Inflammatory macrophage treated with lipopolysaccharide for 4 hours (primary cell): ENCODE measurements around the gene VEGFA.
A peak's percentile ranks its signal among the peaks of the same experiment; 100 is the strongest.

Experiments
- DNase-seq: peaks from one replicate; pipeline ENCODE4 v3.0.0-alpha.2; 2020

Gene VEGFA

DNA sequence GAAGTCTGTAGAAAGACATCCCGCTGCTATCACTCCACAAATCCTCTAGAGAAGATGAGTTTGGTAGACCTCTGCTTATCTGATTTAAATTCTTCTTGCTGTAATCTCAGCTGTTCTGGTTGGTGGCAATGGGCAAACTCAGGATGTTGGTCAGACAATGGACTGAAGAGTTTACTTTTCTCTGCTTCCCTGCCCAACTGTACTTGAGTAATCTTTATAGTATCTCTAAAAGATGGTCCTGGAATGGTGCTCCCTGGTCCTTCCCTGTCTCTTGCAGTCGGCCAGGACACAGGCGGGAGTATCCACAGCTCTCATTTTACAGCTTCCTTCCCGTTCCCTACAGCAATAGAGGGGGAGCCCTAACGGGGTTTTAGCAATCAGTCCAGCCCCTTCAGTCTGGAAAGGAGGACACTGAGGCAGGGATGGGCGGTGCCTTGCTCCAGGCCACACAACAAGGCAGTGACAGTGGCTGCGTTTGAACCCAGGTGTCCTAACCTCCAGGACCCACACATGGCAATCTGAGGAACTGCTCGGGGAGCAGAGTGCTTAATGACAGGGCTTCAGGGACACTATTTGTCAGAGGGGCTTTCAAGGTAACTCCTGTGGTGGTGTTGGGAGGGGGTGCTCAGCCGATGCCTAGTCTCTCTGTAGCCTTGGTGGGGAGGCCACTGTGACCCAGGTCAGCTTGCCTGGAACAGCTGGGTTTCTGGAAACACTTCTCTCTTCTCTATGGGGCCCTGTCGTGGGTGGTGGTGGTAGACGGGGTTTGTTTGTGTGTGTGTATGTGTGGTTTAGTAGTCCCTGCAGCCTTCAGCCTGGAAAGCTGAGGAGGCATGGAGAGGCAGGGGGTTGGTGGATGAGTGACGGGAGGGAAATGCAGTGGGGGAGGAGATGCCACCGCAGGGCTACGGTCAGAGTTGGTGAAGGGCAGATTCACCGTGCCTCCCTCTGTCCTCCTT is 9.5 kb upstream of the VEGFA start:
- no peak for DNase-seq

DNA sequence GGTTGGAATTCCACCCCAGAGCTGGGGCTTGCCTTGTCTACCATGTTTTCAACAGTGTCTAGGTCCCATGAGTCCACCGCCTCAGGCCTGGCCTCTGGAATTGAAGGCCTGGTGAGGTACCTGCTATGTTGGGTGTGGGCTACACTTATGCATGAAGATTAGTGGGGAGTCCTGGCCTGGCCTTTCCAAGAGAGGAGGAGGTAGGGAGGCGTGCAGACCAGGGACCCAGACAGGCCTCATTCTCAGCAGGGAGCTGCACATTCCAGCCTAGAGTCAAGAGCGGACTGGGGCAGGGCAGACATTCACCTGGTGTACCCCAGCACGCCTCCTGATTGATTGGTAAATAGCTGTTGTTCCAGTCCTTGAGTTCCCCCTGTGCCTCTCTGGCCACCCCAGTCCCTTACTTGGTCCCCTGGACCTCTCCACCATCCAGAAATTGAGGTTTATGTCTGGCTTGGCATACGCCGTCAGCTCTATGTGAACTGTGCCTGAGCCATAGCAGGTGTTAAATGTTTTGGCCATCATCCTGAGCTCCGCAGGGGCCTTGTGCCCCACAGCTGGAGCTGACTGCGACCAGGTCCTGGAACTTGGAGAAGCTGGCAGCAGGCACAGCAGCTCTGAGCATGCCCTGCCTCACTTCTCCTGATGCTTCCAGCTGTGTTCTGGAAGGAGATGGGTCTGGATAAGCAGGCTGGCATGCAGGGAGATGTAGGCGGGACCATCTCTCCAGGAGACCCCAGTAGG is 8.2 kb upstream of the VEGFA start:
- DNase-seq, result no peak

GRCh38 chr6:43762410-43762768 is 7.6 kb upstream of the VEGFA start:
- no peak for DNase-seq

GRCh38 chr6:43762966-43763695 is 6.9 kb upstream of the VEGFA start:
- DNase-seq, result peak; percentile 70

DNA sequence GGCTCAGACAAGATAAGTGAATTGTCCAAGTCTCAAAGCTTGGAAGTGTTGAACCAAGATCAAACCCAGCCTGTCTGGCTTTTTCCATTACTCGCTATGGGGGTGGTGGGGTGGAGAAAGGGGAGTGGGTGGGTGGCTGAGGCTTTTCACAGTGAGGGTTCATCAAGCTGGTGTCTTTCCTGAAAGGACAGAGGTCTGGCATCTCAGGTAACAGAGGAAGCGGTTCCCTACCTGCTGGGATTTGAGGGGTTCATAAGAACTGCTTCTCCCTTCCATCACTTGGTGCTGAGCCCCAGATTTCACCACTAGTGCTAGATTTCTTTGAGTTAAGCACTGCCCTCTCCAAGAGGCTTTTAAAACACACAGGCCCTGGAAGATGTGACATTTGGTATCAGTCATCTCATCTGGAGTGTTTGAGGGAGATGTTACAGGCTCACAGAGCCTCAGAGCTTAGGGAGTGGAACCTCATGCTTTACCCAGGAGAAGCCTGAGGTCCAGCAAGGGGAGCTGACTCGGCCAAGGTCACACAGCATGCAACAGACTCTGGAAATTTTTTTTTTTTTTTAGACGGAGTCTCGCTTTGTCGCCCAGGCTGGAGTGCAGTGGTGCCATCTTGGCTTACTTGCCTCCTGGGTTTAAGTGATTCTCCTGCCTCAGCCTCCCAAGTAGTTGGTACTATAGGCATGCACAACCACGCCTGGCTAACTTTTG is 6.0 kb upstream of the VEGFA start:
- DNase-seq, result no peak

- no peak for DNase-seq
These were observed 5.2 kb upstream of the VEGFA start for GRCh38 chr6:43764772-43765171.

DNA sequence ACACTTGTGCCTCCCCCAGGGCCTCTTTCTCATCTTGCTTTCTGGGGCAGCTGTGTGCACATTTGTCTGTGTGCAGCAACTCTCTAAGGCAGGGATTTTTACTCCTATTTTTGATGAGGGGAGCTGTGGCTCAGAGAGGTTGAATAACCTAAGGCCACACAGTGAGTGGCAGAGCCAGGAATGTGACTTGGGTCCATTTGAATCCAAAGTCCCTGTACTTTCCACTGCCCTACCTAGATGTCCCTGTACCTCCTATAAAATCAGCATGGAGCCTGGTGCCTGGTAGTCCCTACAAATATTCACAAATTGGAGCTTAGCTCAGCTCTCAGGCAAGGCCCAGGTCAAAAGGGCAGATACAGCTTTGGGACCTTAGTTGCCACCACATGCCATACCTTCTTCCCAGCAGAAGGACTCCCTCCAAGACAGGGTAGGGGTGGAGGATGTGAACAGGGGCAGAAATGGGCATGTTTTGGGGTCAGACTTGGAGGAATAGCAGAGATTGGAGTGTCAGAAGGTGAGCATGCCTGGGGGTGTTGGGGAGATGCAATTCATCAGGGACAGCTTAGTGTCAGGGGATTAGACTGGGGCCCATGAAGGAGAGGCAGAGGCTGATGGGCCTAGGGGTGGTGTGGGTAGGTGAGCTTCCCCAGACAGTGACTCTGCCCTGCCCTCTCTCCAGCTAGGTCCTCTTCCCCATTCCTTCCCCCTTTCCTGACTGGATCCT is 4.1 kb upstream of the VEGFA start:
- DNase-seq, result no peak

DNA sequence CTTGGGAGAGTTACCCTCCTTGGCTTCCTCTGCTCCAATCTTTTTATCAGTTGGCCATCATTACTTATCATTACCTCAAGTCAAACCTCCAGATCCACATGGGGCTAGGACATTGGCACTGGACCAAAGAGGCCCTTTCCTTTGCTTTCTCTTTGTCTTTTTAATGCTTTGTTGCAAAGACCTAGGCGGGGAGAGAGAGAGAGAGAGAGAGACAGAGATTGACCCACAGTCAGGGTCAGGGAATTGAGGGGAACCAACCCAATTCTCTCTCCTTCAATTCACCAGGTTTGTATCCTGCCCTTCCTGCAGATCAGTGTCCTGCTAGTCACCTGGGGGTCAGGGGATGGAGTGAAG is 3.5 kb upstream of the VEGFA start:
- no peak for DNase-seq

- no peak for DNase-seq
These were observed 3.0 kb upstream of the VEGFA start for GRCh38 chr6:43766964-43767461.

- no peak for DNase-seq
These were observed 2.2 kb upstream of the VEGFA start for GRCh38 chr6:43767553-43768505.

GRCh38 chr6:43768506-43768860 is 1.5 kb upstream of the VEGFA start:
- no peak for DNase-seq

DNA sequence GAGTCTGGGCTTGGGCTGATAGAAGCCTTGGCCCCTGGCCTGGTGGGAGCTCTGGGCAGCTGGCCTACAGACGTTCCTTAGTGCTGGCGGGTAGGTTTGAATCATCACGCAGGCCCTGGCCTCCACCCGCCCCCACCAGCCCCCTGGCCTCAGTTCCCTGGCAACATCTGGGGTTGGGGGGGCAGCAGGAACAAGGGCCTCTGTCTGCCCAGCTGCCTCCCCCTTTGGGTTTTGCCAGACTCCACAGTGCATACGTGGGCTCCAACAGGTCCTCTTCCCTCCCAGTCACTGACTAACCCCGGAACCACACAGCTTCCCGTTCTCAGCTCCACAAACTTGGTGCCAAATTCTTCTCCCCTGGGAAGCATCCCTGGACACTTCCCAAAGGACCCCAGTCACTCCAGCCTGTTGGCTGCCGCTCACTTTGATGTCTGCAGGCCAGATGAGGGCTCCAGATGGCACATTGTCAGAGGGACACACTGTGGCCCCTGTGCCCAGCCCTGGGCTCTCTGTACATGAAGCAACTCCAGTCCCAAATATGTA is 957 bp upstream of the VEGFA start:
- no peak for DNase-seq

DNA sequence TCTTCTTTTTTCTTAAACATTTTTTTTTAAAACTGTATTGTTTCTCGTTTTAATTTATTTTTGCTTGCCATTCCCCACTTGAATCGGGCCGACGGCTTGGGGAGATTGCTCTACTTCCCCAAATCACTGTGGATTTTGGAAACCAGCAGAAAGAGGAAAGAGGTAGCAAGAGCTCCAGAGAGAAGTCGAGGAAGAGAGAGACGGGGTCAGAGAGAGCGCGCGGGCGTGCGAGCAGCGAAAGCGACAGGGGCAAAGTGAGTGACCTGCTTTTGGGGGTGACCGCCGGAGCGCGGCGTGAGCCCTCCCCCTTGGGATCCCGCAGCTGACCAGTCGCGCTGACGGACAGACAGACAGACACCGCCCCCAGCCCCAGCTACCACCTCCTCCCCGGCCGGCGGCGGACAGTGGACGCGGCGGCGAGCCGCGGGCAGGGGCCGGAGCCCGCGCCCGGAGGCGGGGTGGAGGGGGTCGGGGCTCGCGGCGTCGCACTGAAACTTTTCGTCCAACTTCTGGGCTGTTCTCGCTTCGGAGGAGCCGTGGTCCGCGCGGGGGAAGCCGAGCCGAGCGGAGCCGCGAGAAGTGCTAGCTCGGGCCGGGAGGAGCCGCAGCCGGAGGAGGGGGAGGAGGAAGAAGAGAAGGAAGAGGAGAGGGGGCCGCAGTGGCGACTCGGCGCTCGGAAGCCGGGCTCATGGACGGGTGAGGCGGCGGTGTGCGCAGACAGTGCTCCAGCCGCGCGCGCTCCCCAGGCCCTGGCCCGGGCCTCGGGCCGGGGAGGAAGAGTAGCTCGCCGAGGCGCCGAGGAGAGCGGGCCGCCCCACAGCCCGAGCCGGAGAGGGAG is 580 bp downstream of the VEGFA start:
- peak; percentile 81 for DNase-seq

DNA sequence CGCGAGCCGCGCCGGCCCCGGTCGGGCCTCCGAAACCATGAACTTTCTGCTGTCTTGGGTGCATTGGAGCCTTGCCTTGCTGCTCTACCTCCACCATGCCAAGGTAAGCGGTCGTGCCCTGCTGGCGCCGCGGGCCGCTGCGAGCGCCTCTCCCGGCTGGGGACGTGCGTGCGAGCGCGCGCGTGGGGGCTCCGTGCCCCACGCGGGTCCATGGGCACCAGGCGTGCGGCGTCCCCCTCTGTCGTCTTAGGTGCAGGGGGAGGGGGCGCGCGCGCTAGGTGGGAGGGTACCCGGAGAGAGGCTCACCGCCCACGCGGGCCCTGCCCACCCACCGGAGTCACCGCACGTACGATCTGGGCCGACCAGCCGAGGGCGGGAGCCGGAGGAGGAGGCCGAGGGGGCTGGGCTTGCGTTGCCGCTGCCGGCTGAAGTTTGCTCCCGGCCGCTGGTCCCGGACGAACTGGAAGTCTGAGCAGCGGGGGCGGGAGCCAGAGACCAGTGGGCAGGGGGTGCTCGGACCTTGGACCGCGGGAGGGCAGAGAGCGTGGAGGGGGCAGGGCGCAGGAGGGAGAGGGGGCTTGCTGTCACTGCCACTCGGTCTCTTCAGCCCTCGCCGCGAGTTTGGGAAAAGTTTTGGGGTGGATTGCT is 1.3 kb downstream of the VEGFA start:
- peak; percentile 35 for DNase-seq

DNA sequence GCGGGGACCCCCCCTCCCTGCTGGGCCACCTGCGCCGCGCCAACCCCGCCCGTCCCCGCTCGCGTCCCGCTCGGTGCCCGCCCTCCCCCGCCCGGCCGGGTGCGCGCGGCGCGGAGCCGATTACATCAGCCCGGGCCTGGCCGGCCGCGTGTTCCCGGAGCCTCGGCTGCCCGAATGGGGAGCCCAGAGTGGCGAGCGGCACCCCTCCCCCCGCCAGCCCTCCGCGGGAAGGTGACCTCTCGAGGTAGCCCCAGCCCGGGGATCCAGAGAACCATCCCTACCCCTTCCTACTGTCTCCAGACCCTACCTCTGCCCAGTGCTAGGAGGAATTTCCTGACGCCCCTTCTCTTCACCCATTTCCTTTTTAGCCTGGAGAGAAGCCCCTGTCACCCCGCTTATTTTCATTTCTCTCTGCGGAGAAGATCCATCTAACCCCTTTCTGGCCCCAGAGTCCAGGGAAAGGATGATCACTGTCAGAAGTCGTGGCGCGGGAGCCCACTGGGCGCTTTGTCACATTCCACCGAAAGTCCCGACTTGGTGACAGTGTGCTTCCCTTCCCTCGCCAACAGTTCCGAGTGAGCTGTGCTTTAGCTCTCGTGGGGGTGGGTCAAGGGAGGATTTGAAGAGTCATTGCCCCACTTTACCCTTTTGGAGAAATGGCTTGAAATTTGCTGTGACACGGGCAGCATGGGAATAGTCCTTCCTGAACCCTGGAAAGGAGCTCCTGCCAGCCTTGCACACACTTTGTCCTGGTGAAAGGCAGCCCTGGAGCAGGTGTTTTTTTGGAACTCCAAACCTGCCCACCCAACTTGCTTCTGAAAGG is 2.1 kb downstream of the VEGFA start:
- peak; percentile 50 for DNase-seq

GRCh38 chr6:43772681-43773049 is 2.7 kb downstream of the VEGFA start:
- no peak for DNase-seq

DNA sequence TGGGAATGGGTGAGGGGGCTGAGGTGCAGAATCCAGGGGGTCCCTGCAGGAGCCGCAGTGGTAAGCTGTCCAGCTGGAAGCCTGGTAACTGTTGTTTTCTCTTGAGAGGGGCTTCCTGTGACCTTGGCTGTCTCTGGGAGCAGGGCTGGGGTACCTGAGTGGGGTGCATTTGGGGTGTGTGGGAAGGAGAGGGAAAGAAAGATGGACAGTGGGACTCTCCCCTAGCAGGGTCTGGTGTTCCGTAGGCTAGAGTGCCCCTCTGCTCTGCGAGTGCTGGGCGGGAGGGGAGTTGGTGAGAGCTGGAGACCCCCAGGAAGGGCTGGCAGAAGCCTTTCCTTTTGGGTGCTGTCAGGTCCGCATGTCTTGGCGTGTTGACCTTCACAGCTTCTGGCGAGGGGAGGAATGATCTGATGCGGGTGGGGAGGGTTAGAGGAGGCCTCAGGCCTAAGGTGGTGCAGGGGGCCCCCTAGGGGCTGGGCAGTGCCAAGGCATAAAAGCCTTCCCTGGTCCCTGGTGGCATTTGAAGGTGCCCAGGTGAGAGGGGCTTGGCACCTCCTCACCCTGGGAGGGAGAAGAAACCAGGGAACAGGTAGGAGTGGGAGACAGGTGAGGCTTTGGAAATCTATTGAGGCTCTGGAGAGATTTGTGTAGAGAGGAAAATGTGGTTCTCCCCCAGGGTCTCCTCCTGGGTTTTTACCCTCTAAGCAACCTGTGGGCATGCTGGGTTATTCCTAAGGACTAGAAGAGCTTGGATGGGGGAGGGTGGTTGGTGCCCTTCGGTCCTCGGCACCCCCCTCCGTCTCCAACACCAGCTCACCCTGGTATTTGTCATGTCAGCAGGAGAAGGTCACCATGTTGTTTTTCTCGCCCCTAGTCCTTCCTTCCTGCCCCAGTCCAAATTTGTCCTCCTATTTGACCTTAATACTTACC is 3.3 kb downstream of the VEGFA start:
- peak; percentile 51 for DNase-seq
